ENCODE results near the gene TNKS1BP1. TPM values are rescaled to one million over a fixed set of nuclear protein-coding genes. Genes with fewer than 3 reads are reported as not detected.

The TNKS1BP1 gene
- total and polyA plus RNA-seq, 2 of the 8 experiments (the other 6 are each of a cell fraction or from before 2014, with no cell fraction given), result 50.0 to 122 TPM

- no peak for TF ChIP-seq RBBP5 (IDR thresholded peaks at IDR 0.05; ENCODE audit: borderline replicate concordance, low read depth, low read length)
- no peak for TF ChIP-seq SUZ12 (IDR thresholded peaks at IDR 0.05; ENCODE audit: low read length)
- TF ChIP-seq TBP (IDR thresholded peaks at IDR 0.05; ENCODE audit: low read depth, low read length), result no peak
- TF ChIP-seq PHF8 (conservative IDR thresholded peaks at IDR 0.05; ENCODE audit: low read depth, low read length), result no peak
- TF ChIP-seq RFX5 (IDR thresholded peaks at IDR 0.05; ENCODE audit: borderline replicate concordance, low read depth, low read length), result no peak
Measured at GRCh38 chr11:57353852-57354251, 29.1 kb upstream of the TNKS1BP1 start (continued).
